ENCODE data around the gene CCDC117. TPM values are rescaled to one million over a fixed set of nuclear protein-coding genes. Genes with fewer than 3 reads are reported as not detected.

CCDC117 gene
- total RNA-seq, 4 donors from 2014 or later = 16.8 to 25.6 (median 20.6) TPM

DNA sequence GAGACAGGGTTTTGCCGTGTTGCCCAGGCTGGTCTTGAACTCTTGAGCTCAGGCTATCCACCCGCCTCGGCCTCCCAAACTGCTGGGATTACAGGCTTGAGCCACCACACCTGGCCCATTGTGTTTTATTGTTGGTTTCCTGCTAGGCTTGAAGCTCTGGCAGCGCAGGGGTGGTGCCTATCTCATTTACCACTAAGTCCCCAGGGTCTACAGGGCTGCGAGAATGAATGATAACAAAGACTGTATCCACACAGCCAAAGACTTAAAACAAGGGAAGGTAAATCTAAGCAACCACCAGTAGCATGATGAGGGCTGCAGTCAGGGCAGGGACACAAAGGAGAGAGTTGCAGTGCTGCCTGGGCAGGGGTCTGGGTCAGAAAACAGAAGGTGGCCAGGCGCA lies 65.1 kb downstream of the CCDC117 start:
- in situ Hi-C loops (cut with MboI; ENCODE audit: low pct_ligation_motif_present in 1 of 4, low pct_unique_long_range_greater_than_20kb in 1 of 4, low sequenced_read_pairs in 3 of 4) = loop anchor here (10.0 to 25.0 kb wide), 5 partner anchors 225 to 825 kb away; no protein-coding TSS in a partner anchor
- Histone ChIP-seq H3K9me3 (no peaks in the 10 kb centered on the region), H3K36me3 (no peaks in the 10 kb centered on the region), H3K4me1 (no peaks in the 10 kb centered on the region), H3K4me3 (no peak overlapping the region), H3K27ac (no peak overlapping the region), H3K27me3 (no peaks in the 10 kb centered on the region)
- intact Hi-C loops (cut with DNase I; ENCODE audit: low total_unique reads) = no loop called here
- TF ChIP-seq, protein P1, sequence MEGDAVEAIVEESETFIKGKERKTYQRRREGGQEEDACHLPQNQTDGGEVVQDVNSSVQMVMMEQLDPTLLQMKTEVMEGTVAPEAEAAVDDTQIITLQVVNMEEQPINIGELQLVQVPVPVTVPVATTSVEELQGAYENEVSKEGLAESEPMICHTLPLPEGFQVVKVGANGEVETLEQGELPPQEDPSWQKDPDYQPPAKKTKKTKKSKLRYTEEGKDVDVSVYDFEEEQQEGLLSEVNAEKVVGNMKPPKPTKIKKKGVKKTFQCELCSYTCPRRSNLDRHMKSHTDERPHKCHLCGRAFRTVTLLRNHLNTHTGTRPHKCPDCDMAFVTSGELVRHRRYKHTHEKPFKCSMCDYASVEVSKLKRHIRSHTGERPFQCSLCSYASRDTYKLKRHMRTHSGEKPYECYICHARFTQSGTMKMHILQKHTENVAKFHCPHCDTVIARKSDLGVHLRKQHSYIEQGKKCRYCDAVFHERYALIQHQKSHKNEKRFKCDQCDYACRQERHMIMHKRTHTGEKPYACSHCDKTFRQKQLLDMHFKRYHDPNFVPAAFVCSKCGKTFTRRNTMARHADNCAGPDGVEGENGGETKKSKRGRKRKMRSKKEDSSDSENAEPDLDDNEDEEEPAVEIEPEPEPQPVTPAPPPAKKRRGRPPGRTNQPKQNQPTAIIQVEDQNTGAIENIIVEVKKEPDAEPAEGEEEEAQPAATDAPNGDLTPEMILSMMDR (IDR thresholded peaks at IDR 0.05) = no peak
- TF ChIP-seq EP300 (IDR thresholded peaks at IDR 0.05; ENCODE audit: low read depth) (no peak), POLR2AphosphoS5 (IDR thresholded peaks at IDR 0.05) (no peak), POLR2A (IDR thresholded peaks at IDR 0.05) (no peak)
- WGBS, 2 donors (ENCODE audit: low coverage in 1 of 2) = 87% methylated on average over 6 of the region's 6 CpGs; no CpG with 5 or more reads in 1 of the 2 donors
- no peak for DNase-seq

Small RNAs within 50 kb of the gene (small RNA-seq; reads per million reads assigned to genes)
- gene Z93930.1 = 0 reads per million in 4 donors

Other genes with a start within 250 kb of the CCDC117 start
- gene TTC28, start 92.9 kb upstream of the CCDC117 start, total RNA-seq = 10 to 100 TPM in 2 of 4 donors, 1 to 10 TPM in 2; 7.6 to 84.2 (median 12.4) TPM
- gene CHEK2, start 30.9 kb upstream of the CCDC117 start, total RNA-seq = 10 to 100 TPM in 2 of 4 donors, 1 to 10 TPM in 1, not detected in 1; 6.6 to 12.1 (median 10.8) TPM
- 10 to 100 TPM in 3 of 4 donors, 1 to 10 TPM in 1; 2.6 to 25.3 (median 20.5) TPM for gene HSCB, start 30.7 kb upstream of the CCDC117 start, total RNA-seq
- 100 to 1,000 TPM in 3 of 4 donors, 10 to 100 TPM in 1; 68.1 to 263 (median 190) TPM for gene XBP1, start 27.9 kb downstream of the CCDC117 start, total RNA-seq
- gene ZNRF3, start 110.9 kb downstream of the CCDC117 start, total RNA-seq = 10 to 100 TPM in 1 of 4 donors, 1 to 10 TPM in 3; 4.5 to 10.7 (median 8.3) TPM